RWPE1 (cell line): ENCODE measurements around the gene CD58.

Experiments
- CTCF ChIA-PET: fragments of 350-600 bp; sonication (Branson Sonifier 250); formaldehyde crosslinking; extraction: SDS; loops from one replicate; lab custom pipeline; 2021; lab: Yijun Ruan, JAX
- POLR2A ChIA-PET: fragments of 400-600 bp; formaldehyde crosslinking; extraction: SDS; loops from one replicate; lab custom pipeline; 2020; ENCODE audit warnings: antibody characterized with exemption; ENCODE audit not compliant: low non-redundant PET; lab: Yijun Ruan, JAX
- DNase-seq: peaks from one replicate; pipeline ENCODE4 v3.0.0; 2012; ENCODE audit warnings: low spot score
- H3K27ac ChIP-seq: fragments of 450-650 bp; 2 replicates; pipeline ENCODE4 v1.5.1; 2017
- TF ChIP-seq, protein P1 (sequence below): fragments of 450-650 bp; conservative IDR thresholded peaks from 2 replicates; pipeline ENCODE4 v1.5.1; 2017; ENCODE audit warnings: low read depth, mild to moderate bottlenecking

Gene CD58

DNA sequence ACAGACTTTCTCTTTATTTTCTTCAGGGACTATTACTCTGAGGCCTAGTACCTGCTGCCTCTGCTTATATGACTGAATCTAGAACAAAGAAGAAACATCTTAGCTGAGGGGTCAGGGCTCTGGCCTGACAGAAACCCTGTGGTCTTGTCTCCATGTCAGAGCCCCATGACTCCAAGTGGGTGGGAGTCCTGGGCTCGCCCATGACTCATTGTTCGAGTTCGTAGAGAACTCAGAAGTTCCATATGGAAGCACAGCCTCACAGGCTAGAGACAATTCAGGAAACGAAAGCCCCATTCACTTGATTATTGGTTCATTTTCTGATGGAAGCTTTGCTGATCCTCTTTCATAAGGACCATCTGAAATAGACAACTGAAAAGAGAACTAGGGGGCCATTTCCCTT lies 73.2 kb downstream of the CD58 start:
- CTCF ChIA-PET: interaction anchor here (0.7 to 5.0 kb wide), 4 partner anchors 13 to 359 kb away, joined by 3 to 73 read pairs (median 21); no protein-coding TSS in a partner anchor
- POLR2A ChIA-PET: no interaction called here
- no peak for DNase-seq
- TF ChIP-seq, protein P1, sequence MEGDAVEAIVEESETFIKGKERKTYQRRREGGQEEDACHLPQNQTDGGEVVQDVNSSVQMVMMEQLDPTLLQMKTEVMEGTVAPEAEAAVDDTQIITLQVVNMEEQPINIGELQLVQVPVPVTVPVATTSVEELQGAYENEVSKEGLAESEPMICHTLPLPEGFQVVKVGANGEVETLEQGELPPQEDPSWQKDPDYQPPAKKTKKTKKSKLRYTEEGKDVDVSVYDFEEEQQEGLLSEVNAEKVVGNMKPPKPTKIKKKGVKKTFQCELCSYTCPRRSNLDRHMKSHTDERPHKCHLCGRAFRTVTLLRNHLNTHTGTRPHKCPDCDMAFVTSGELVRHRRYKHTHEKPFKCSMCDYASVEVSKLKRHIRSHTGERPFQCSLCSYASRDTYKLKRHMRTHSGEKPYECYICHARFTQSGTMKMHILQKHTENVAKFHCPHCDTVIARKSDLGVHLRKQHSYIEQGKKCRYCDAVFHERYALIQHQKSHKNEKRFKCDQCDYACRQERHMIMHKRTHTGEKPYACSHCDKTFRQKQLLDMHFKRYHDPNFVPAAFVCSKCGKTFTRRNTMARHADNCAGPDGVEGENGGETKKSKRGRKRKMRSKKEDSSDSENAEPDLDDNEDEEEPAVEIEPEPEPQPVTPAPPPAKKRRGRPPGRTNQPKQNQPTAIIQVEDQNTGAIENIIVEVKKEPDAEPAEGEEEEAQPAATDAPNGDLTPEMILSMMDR: no peak
- peak overlapping the region; percentile 29 for H3K27ac ChIP-seq

DNA sequence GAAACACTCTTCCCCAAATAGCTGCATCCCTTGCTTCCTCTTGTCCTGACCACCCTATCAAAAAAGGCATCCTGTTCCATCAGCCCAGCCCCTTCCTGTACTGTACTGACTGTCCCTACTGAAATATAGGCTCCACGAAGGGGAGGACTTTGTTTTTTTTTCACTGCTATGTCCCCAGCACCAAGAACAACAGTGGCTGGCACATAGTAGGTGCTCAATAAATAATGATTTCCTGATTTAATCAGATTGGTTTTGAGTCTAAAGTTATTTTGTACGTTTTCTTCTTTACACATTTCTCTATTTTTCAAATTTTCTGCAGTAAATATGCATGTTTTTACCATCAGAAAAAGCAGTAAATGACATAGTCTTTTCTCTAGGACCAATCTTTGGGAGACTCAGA lies 73.9 kb downstream of the CD58 start:
- TF ChIP-seq, protein P1: no peak
- CTCF ChIA-PET: interaction anchor here (0.7 to 5.0 kb wide), 3 partner anchors 12 to 358 kb away, joined by 3 to 73 read pairs (median 39); no protein-coding TSS in a partner anchor
- POLR2A ChIA-PET: no interaction called here
- peak overlapping the region; percentile 78 for H3K27ac ChIP-seq
- DNase-seq: no peak

DNA sequence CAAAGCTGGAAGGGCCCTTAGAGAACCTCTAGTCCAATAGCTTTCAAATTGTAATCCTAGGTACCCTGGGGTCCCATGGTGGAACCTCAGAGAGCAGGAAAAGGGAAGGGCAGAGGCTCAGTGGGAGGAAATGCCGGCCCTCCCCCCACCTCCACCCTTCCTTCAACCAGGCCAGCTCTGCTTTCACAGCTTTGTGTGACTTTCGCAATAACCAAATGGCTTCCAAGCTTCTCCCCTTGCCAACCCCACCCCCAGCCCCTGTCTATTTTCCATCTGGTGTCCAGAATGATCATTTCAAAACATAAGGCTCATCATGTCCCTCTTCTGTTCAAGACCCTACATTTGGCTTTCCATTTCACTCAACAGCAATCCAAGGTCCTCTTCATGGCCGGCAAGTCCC lies 74.4 kb downstream of the CD58 start:
- TF ChIP-seq, protein P1: no peak
- POLR2A ChIA-PET: no interaction called here

DNA sequence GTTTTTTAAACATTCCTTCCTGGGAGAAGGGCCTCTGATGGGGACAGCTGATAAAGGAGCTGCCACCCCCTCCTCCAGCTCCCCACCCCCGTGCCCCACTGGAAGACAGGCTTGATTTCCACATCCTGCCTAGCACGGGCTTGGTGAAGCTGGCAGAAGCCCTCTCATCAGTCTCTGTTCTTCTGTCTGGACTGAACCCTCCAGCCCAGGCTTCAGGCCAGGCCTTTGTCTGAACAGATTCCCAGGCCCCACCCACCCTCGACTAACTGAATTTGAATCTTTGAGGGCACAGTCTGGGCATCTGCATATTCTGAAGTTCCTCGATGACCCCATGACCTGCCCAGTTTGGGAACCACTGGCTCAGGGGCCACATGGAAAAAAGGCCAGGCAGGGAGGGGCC lies 75.3 kb downstream of the CD58 start:
- POLR2A ChIA-PET: no interaction called here
- no peak for DNase-seq
- TF ChIP-seq, protein P1: no peak
- CTCF ChIA-PET: interaction anchor here (4.5 kb wide), 1 partner anchor 356 kb away, joined by 73 read pairs; no protein-coding TSS in a partner anchor
- H3K27ac ChIP-seq: peak overlapping the region; percentile 78

More for the DNA sequence above, 74.4 kb downstream of the CD58 start:
- CTCF ChIA-PET: interaction anchor here (4.5 to 5.0 kb wide), 2 partner anchors 11 to 357 kb away, joined by 39 to 73 read pairs; no protein-coding TSS in a partner anchor
- H3K27ac ChIP-seq: peak overlapping the region; percentile 78
- no peak for DNase-seq

DNA sequence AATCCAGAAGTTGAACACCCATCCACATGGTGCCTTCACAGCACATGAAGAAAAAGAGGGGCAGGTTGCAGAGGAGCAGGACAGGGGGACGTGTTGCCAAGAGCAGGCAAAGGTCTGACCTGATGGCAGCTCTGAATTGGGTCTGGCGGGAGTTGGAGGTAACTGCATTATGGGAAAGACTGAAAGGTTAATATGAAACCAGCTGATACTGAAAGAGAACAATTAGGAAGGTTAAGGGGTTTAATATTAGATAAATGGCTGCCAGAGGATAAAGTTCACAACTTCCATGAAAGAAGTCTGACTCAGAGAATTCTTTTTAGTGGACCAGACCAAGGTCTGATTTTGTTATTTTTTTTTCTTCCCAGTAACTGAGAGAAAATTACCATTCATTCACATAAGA lies 76.1 kb downstream of the CD58 start:
- CTCF ChIA-PET: interaction anchor here (1.5 to 2.1 kb wide), 2 partner anchors 9 to 356 kb away, joined by 8 read pairs; no protein-coding TSS in a partner anchor
- POLR2A ChIA-PET: no interaction called here
- TF ChIP-seq, protein P1: no peak
- H3K27ac ChIP-seq: no peak overlapping the region; the same call in 1 of the 2 replicates
- DNase-seq: no peak

DNA sequence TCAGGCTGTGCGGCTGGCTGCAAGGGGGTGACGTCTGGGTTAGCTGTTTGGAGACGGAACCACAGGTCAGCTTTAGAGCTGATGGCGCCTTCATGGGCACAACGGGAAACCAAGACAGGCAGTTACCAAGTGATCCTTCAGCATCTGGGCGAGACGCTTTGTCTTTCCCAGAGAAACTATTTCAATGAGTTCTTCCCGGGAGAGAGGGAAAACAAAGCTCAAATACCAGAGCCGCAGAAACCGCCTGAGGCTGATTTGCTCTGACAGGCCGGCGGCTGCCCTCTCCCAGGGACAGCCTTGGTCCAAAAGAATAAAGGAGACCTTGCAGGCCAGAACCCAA lies 76.5 kb downstream of the CD58 start:
- ChIA-PET POLR2A (no interaction called here), CTCF (interaction anchor here (0.6 to 2.1 kb wide), 3 partner anchors 9 to 355 kb away, joined by 3 to 8 read pairs (median 8); no protein-coding TSS in a partner anchor)
- TF ChIP-seq, protein P1: no peak
- H3K27ac ChIP-seq: no peak overlapping the region; the same call in 1 of the 2 replicates
- no peak for DNase-seq
